Measurements from ENCODE around the gene SIPA1.

Gene SIPA1

DNA sequence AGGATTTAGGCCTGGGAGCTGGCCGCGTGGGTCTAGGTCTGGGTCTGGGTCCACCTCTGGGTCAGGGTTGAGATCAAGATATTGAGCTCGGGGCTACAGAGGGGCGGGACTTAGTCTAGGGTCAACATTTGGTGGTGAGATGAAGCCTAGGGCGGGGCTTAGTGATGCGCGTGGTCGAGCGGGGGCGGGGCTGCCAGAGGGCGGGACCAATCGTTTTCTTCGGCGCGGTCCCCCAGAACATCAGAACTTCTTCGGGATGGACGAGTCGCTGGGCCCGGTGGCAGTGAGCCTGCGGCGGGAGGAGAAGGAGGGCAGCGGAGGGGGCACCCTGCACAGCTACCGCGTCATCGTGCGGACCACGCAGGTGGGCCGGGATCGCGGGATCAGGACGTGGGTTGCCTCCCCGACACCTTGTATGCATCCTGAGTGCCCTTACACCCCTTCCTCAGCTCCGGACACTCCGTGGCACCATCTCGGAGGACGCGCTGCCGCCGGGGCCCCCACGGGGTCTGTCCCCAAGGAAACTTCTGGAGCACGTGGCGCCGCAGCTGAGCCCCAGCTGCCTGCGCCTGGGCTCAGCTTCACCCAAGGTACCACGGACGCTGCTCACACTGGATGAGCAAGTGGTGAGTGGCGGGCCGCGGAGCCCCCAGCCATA, 4.2 kb downstream of the SIPA1 start:
- DNase-seq (ENCODE audit: low read depth, low spot score) = no peak

DNA sequence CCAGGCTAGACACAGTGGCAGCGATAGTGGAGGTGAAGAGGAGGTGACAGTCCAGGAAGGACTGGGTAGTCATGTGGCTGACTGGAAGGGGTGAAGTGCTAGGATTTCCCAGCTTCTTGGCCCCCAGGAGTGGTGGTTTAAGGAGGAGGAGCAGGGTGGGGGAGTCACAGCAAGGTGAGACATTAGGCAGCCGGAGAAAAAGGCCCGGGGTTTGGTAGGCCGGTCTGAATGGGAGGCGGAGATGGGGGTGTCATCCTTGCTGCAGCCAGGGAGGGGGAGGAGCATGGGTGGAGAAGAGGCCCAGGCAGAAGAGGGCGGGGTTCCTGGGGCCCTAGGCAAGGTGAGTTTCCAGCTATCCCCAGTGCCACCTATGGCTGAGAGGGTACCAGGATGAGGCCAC, 6.1 kb downstream of the SIPA1 start:
- no peak for DNase-seq (ENCODE audit: low read depth, low spot score)

DNA sequence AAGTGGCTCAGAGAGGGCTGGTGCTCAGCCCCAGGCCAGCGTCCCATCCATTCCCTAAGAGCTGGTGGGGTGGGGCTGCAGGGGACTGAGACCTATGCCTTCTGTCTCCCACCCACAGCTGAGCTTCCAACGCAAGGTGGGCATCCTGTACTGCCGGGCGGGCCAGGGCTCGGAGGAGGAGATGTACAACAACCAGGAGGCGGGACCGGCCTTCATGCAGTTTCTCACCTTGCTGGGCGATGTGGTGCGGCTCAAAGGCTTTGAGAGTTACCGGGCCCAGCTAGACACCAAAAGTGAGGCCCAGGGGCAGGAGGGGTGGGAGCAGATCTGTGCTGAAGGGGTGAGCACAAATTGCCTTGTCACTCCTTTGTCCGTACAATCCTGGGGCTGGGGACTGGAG, 6.9 kb downstream of the SIPA1 start:
- DNase-seq (ENCODE audit: low read depth, low spot score) = no peak

DNA sequence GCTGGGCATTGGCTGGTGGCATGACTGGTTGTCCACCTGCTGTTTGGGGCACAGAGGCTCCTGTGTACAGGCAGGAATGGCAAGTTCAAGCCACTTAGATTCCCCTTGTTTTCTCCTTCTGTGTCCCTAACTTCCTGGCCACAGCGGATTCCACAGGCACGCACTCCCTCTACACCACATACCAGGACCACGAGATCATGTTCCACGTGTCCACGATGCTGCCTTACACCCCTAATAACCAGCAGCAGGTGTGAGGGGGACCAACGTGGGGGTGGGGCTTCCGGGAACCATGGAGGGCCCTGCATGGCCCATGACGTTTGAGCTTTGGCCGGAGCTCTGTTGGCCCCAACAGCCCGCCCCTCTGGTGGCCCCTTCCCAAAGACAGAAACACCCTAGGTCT, 7.8 kb downstream of the SIPA1 start:
- DNase-seq (ENCODE audit: low read depth, low spot score) = no peak

DNA sequence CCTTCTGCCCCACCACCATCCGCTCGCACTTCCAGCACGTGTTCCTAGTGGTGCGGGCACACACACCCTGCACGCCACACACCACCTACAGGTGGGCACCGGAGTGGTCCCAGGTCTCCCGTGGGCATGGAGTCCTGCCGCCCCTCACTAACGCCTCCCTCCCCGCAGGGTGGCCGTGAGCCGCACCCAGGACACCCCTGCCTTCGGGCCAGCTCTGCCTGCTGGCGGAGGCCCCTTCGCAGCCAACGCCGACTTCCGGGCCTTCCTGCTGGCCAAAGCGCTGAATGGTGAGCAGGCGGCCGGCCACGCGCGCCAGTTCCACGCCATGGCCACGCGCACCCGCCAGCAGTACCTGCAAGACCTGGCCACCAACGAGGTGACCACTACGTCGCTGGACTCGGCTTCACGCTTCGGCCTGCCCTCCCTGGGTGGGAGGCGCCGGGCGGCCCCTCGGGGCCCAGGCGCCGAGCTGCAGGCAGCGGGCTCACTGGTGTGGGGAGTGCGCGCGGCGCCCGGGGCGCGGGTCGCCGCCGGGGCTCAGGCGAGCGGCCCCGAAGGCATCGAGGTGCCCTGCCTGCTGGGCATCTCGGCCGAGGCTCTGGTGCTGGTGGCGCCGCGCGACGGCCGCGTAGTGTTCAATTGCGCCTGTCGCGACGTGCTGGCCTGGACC, 8.5 kb downstream of the SIPA1 start:
- DNase-seq (ENCODE audit: low read depth, low spot score) = no peak

DNA sequence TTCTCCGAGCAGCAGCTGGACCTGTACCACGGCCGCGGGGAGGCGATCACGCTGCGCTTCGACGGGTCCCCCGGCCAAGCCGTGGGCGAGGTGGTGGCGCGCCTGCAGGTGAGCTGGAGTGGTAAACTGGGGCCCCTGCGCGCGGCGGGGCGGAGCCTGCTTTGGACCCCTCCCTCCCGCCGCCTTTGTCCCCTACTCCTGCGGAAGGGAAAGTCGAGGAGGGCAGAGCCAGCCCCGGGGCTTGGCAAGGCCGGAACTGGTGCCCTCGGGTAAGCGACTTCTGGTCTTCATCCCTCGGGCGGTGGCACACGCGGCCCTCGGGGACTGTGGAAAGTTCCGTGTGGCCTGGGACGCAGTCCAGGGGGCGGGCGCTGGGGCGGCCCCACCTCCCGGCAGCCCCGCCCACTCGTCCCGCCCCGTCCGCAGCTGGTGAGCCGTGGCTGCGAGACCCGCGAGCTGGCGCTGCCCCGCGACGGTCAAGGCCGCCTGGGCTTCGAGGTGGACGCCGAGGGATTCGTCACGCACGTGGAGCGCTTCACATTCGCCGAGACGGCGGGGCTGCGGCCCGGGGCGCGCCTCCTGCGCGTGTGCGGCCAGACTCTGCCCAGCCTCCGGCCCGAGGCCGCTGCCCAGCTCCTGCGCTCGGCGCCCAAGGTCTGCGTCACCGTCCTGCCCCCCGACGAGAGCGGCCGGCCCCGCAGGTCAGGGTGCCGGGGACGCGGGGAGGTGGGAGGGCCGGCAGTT, 9.2 kb downstream of the SIPA1 start:
- no peak for DNase-seq (ENCODE audit: low read depth, low spot score)

DNA sequence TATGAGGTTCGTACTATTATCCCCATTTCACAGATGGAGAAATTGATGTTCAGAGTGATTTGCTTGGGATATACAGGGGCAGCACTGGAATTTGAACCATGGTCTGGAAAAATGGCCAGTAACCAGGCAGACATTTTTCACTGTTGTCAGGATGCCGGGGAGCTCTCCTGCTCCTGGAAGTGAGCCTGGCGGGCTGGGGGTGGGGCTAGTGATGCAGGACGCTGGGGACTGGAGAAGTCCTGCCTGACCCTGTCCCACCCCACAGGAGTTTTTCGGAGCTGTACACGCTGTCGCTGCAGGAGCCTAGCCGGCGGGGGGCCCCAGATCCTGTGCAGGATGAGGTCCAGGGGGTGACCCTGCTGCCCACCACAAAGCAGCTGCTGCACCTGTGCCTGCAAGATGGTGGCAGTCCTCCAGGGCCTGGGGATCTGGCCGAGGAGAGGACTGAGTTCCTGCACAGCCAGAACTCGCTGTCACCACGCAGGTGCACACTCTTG, 11.1 kb downstream of the SIPA1 start:
- DNase-seq (ENCODE audit: low read depth, low spot score) = no peak

DNA sequence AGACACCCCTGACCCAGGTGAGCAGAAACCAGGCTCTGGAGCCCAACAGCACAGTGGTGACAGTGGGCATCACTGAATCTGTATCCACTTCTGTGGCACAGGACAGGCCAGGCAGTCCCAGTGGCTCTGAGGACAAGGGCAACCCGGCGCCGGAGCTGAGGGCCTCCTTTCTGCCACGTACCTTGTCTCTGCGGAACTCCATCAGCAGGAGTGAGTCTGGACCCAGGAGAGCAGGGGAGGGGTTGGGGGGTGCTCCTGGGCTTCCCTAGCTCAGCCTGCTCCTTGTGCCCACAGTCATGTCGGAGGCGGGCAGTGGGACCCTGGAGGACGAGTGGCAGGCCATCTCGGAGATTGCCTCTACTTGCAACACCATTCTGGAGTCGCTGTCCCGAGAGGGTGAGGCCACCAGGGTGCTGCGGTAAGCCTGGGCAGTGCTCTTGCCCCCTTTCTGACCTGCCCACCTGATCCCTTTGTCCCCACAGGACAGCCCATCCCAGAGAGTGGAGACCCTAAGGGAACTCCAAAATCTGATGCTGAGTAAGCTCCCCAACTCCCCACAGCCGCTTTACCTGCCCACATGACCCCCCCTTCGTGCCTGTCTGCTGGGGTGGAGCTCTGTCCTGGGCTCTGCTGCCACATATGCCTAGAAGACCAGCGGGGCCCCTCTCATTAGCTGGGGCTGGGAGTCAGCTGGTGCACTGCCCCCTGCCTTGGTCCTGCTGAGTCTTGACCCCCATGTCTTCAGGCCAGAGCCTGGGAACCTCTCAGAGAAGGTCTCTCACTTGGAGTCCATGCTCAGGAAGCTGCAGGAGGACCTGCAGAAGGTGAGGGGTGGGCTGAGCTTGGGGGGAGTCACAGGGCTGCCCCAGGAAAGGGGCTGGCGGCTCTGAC, 12.0 kb downstream of the SIPA1 start:
- DNase-seq (ENCODE audit: low read depth, low spot score) = no peak

DNA sequence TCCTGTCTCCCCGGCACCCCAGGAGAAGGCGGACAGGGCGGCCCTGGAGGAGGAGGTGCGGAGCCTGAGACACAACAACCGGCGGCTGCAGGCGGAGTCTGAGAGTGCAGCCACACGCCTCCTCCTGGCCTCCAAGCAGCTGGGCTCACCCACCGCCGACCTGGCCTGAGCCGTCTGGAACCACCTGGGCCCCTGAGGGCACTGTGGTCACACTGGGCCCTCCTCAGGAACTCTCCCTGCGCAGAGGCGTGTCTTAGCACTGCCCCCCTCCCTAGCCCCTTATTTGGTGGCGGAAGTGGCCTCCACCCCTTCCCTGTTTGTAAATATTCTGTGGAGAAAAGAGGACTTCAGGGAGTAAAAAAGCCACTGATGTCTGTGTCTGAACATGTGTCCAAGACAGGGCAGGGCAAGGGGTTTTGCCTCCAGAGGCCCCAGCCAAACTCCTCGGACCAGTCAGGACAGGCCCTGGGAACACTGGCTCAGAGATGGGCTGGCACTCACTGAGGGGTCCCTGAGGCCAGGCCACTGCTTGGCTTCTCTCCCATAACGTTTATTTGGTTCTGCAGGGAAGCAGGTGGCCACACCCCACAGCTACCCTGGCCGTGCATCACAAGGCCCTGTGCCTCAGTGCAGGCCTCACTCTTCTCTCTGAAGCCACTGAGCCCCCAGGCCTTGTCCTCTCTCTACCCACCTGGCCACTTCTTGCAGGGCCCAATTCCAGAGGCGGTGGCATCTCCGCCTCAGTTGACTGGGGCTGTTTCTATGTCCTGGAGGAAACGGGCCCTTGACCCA, 12.8 kb downstream of the SIPA1 start:
- no peak for DNase-seq (ENCODE audit: low read depth, low spot score)

DNA sequence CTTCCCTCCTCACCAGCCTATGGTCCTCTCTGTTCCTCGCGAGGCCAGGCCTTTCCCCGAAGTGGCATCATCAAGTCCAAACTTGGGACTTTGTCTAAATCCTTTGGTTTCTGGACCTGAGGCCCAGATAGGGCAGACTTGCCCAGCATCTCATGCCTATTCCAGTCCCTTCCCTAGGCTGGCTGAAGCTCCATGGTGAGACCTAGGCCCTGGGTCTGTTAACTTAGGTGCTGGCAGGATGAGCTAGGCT, 13.4 kb downstream of the SIPA1 start:
- DNase-seq (ENCODE audit: low read depth, low spot score) = no peak

DNA sequence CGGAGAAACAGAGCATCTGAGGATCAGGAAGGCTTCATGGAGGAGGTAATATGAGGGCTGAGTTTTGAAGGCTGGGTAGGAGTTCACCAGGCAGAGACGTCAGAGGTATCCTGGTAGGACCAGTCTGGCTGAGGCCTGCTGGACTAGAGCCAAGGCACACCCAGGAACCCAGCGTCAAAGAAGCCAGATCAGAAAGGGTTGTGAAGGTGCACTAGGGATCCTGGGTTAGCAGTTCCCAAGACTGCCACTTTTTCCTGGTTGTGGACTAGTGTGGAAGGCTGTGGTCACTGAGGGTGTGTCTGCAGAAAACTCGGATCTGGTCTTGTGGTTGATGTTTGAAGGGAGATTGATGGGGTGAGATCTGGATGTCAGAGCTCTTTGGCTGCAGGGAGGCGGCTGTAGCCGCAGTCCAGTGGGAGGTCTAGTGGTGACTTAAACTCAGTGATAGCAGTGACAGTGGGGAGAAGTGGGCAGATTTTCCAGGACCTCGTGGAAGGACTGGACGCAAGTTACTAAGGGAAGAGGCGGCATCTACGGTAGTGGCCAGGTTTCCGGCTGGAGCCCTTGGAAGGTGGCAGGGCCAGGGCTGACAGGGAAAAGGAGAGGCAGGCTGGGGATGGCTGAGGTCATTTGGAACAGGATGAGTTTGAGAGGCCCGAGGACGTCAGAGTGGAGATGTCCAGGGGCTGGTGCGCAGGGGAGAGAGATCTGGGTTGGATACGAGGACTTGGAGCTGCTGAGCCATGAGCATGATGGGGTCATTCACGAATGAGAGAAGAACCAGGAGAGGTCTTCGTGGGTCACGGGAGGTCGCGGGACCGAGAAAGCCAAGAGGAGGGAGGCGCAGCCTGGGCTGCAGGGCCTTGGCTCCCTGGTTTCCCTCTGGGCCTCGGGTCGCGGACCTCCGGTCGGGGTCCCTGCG, 13.9 kb downstream of the SIPA1 start:
- no peak for DNase-seq (ENCODE audit: low read depth, low spot score)

DNA sequence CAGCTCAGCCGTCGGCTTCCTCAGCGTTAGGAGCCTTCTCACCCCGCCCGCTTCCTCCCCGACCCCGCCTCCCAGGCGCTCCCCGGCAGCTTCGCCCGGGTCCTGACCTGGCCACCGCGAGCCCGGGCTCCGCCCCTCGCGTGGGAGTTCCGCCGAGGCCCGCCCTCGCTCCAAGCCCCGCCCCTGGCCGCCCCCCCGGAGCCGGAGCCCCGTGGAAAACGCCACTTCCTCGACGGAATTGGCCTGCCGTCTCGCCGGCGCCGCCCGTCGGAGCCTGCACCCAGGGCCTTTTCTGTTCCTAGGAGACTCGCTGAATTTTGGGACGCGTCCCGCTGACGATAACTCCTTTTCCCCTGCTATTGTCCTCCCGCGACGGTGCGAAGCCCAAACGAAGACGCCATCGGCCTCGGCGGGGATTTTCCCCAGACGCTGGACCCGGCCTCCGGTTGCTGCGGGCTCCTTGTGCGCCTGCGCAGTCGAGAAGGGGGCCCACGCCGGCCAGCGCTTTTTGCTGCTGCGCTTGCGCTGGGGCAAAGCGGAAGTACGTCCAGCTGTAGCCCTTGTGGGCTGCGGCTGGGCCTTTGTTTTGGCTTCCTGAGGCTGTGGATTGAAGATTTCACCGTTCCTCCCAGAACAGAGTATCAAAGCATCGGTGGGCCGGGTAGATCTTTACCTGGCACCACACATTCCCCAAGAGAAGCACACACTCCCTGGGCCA, 14.8 kb downstream of the SIPA1 start:
- DNase-seq (ENCODE audit: low read depth, low spot score) = peak; percentile 68

DNA sequence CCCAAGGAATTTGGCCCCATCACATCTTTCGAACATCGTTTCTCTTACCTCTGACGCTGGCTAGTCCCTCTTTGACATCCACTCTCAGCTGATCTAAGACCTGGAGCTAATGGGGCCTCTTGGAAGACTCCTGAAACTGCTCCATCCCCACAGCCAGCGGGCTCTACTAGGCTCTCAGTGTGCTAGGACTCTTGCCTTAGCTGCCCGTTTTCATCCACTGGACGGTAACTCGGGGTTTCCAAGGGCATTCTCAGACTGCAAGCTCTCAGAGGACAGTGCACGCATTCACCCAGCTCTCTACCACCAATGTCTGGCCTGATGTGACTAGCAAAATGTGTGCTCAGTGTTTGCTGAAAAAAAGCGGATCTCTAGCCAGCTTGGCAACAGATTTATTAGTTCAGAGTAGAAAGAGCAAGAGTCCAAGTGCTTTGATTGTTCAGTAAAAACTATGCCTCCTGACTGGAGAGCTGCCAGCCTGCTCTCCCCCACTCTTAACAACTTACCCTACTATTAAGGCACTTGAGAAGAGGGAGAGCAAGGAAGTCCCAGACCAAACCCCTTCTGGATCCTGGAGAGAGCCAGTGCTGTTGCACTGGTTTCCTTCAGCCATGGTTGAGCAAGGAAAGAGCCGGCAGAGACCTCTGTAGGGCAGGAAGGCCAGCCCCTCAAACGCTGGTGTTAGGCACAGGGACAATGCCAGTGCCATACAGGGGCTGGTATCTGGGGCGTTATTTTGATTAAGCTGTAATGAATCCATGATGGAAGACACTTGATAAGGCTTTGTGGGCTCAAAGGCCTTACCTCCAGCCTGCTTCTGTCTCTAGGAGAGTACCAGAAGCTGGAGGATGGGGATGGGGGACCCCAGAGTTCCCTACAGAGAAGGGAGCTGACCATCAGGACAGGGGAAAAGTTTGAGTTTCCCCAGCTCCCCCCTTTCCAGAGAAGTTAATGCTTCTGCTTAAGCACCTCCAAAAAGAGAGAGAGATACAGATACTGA, 15.6 kb downstream of the SIPA1 start:
- DNase-seq (ENCODE audit: low read depth, low spot score) = no peak

DNA sequence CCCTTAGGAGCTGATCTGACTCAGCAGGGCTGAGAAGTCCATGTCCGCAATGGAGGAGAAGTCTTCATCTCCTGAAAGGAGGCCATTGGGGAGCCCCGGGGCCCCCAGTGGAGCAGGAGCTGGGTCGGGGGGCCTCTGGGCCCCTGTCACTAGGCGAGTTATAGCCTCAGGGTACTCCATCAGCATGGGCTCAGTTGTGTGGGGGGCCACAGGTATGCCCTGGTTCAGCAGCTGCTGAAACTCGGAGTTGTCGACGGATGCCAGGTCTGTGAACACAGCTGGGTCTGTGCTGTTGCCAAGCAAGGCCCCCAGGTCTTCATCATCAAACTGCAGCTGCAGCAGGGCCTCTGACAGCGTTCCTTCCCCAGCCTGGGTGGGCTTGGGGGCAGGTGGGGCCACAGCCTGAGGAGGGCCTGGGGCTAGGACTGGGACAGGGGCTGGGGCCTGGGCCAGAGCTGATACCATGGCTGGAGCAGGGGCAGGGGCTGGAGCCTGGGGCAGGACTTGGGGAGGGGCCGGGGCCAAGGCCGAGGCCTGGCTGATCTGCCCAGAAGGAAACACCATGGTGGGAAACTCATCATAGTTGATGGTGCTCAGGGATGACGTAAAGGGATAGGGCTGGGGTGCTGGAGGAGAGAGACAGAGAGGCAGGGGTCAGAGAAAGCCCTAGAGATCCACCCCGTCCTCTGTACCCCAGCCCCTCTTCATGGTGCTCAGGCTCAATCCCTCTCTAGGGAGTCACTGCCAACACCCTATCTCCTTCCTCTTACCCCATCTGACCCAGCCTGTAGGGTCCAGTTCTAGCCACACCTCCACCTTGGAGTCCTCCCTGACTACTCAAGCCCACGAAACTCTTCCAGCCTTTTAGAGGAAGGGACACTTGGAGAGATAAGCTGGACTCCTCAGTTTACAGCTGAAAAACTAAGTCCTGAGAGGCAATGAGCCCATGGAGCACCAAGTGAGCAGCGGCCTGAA, 16.8 kb downstream of the SIPA1 start:
- DNase-seq (ENCODE audit: low read depth, low spot score) = no peak

DNA sequence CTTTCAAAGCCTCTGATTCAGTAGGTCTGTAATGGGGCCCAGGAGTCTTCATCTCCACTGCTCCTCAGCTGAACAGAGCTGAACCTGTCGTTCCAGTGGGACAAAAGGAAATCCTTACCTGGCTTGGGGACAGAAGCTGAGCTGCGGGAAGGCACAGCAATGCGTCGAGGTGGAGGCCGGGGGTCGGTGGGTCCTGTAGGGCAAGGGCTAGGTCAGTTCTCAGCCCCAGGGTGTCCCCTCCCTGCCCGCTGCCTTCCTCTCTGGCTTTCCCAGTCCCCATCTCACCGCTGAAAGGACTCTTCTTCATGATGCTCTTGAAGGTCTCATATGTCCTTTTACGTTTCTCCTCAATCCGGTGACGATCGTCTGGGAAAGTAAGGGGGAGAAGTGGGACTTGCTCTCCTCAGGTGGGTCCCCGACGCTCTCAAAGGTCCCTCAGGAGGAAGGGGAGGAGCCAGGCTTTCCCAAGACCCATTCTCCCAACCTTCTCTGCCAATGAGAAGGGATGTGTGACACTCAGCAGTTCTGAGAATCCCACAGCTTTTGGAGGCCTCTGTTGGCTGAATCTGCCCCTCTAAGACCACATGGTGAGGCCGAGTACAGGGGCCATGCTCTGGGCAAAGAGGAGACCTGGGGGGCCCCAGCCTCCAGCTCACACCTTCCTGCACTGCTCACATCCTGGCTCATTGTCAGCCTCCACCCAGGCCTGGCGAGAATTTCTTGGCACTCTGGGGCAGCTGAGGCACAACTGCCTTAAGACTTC, 17.9 kb downstream of the SIPA1 start:
- DNase-seq (ENCODE audit: low read depth, low spot score) = no peak

DNA sequence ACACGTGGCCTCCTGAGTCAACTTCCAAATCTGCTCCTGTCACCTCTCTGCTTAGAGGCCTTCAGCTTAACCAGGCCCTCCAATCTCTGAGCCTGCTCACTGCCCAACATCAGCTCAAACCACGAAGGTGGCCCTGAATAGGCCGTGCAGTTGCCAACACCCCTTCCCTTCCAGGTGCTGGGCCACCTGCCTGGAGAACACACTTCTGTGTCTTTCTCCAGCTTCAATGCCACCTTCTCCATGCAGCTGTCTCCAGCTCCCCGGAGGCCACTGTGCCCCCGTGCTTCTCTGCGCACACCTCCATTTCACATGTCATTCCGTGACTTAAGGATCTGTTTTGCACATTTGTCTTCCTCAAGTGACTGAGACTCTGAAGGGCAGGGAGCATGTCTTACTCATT, 19.5 kb downstream of the SIPA1 start:
- no peak for DNase-seq (ENCODE audit: low read depth, low spot score)

Measured in brain pericyte (primary cell).